GM21528 (cell line): ENCODE data around the gene EPM2A.
"Not testable (repeated sequence)": the region's sequence is repeated elsewhere in the genome, so short reads cannot be mapped to it uniquely, and the experiment has no call there.

Experiments
- ATAC-seq: cut with Tn5 transposase; IDR thresholded peaks from one replicate; pipeline ENCODE4 v1.9.1; 2021; ENCODE audit warnings: mild to moderate bottlenecking, moderate library complexity; ENCODE audit not compliant: unreplicated experiment, low FRiP score

The EPM2A gene

GRCh38 chr6:145735356-145736165, at the start of gene EPM2A:
TSS of gene EPM2A (minus strand) at chr6:145735520. CDS start at chr6:145735498, 22 bp downstream.
- ATAC-seq = peak; percentile 79

GRCh38 chr6:145784683-145785082, 49.4 kb upstream of the EPM2A start:
- no peak for ATAC-seq

DNA sequence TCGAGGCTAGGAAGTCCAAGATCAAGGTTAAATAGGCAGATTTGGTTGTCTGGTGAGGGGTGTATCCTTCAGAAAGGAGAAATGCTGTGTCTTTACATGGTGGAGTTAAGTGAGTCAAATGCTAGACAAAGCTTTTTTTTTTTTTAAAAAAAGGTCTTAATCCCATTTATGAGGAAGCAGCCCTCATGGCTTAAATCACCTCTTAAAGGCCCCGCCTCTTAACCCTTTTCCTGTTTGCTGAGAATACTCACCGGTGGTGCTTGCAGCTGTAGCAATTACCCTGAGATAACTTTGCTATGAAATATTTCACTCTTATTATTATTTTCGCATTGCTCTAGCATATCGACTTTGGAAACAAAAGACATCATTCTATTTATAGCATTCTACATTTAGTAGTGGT, 48.5 kb upstream of the EPM2A start:
- no peak for ATAC-seq

GRCh38 chr6:145772846-145773245, 37.5 kb upstream of the EPM2A start:
- ATAC-seq = no peak

DNA sequence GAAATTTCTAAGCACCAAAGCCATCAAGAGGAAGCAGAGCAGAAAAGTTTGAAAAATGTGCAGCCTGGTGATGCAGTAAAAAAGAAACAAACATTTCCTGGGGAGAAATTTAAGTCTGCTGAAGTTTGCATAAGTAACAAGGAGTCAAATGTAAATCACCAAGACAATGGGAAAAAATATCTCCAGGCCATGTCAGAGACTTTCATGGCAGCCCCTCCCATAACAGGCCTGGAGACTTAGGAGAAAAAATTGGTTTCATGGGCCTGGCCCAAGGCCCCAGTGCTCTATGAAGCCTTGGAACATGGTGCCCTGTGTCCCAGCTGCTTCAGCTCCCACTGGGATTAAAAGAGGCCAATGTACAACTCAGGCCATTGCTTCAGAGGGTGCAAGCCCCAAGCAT, 30.1 kb upstream of the EPM2A start:
- no peak for ATAC-seq

DNA sequence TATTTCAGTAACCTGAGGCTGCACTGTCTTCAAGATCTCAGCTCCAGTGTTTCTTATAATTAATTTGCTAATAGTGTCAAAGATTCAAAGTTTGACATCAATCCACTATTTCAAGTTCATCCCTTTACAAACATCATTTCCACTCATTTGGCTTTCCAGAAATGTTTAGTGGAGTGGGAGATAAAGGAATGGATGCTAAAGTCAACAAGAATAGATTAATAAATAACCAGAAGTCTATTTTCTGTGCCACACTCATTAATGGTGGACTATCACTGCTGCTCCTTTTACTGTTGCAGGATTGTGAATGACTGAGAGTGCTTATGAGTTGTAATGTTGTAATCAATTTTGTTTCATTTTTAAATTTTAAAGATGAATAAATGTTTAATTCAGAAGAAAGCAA, 28.4 kb upstream of the EPM2A start:
- no peak for ATAC-seq

- ATAC-seq = no peak
Measured at GRCh38 chr6:145761584-145761983, 26.3 kb upstream of the EPM2A start.

- no peak for ATAC-seq
Measured at GRCh38 chr6:145758113-145758512, 22.8 kb upstream of the EPM2A start.

GRCh38 chr6:145756170-145756662, 20.9 kb upstream of the EPM2A start:
- ATAC-seq = no peak

- ATAC-seq = no peak
Measured at GRCh38 chr6:145755682-145756081, 20.4 kb upstream of the EPM2A start.

GRCh38 chr6:145752638-145753037, 17.3 kb upstream of the EPM2A start:
- no peak for ATAC-seq

DNA sequence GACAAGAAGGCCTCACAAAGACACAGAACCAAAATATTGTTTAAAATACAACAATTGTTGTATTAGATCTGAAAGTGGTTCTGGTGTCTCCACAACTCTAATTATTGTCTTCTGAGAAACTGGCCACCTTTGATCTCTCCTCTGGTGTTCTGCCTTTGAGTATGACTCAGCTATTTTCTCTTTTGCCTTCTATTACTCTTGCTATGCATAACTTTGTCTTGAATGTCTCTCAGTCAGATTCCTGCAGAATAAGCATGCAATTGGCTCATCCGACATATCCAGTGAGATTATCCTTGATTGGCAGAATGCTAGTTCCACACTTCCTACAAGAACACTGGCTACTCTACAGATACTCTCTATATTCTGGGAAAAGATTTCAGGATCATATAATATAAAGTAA, 14.3 kb upstream of the EPM2A start:
- no peak for ATAC-seq

DNA sequence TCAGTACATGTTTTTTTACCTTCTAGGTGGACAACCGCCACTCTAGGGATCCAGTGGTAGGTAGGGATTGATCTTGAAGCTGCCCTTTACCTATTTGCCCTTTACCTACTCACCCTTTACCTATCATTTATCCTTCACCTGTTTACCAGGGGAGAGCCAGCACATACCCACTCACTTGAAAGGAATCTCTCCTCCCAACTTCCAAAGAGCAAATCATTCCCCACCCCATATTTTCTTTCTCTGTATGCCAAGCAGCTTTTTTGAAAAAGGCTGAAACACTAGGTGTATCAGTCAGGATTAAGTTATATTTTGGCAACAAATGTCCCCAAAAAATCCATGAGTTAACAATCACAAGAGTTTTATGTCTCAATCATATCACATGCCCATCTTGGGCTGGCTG, 10.5 kb upstream of the EPM2A start:
- no peak for ATAC-seq

- ATAC-seq = no peak
Measured at GRCh38 chr6:145744619-145745018, 9.3 kb upstream of the EPM2A start.

DNA sequence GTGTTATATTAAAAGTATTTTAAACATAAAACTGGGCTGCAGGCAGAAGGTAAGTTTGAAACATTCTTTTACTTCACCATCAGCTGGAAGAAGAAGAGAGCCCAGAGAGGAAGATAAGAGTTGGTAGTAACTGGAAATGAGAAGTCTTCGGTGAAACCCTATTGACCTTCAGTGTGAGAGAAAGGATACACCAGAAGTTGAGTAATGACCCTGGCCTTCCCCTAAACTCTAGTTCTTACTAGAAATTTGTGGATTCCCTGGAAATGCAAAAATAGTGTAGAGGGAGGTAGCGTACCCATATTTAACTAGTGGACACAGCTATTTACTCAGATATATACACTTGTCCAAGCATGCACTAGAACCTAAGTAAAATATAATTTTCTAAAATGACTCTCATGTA, 8.0 kb upstream of the EPM2A start:
- no peak for ATAC-seq

DNA sequence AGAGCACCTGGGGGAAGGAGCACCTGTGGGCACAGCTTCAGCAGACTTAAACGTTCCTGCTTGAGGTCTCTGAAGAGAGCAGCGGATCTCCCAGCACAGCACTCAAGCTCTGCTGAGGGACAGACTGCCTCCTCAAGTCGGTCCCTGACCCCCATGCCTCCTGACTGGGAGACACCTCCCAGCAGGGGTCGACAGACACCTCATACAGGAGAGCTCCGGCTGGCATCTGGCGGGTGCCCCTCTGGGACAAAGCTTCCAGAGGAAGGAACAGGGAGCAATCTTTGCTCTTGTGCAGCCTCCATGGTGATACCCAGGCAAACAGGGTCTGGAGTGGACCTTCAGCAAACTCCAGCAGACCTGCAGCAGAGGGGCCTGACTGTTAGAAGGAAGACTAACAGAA, 7.2 kb upstream of the EPM2A start:
- ATAC-seq = not testable (repeated sequence)

GRCh38 chr6:145739685-145740084, 4.4 kb upstream of the EPM2A start:
- ATAC-seq = not testable (repeated sequence)

GRCh38 chr6:145738265-145738664, 2.9 kb upstream of the EPM2A start:
- no peak for ATAC-seq

GRCh38 chr6:145736661-145737144, 1.4 kb upstream of the EPM2A start:
- no peak for ATAC-seq

GRCh38 chr6:145734486-145735355, 599 bp downstream of the EPM2A start:
- peak; percentile 83 for ATAC-seq

DNA sequence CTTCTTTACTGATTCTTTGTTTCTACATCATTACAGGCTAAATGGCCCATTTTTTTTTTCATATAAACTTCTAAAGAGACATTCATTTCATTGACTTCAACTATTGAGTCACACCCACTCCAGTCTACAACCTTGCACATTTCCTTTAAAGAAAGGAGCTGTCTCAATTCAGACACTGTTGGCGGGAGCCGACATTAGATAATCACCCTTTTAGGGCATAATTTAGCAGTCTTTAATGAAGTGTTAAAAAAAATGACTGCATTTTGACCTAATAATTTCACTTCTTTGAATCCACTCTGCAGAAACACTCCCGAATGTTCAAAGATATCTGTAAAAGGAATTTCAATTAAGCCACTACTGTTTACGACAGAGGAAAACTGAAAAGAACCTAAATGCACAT, 1.5 kb downstream of the EPM2A start:
- no peak for ATAC-seq
